ENCODE measurements around the gene PALB2. TPM values are rescaled to one million over a fixed set of nuclear protein-coding genes. Genes with fewer than 3 reads are reported as not detected.

The PALB2 gene
- total and polyA plus RNA-seq, 2 of the 13 experiments (the other 11 are each of a cell fraction or from before 2014, with no cell fraction given): 12.1 to 40.9 TPM

- Histone ChIP-seq H3K4me2 (ENCODE audit: low read depth, low read length) (no peak overlapping the region), H3K27me3 (ENCODE audit: control insufficient read depth in 1 of 2, insufficient read depth in 2 of 2, low read length in 2 of 2) (no peaks in the 10 kb centered on the region), H3K36me3 (replicated peaks in 1 of 2; ENCODE audit: control insufficient read depth in 1 of 2, insufficient read depth in 2 of 2, low read length in 2 of 2) (peaks cover 49 to 73% of the 10 kb centered on the region in 2 experiments), H3K27ac (ENCODE audit: extremely low read length, insufficient read depth, low read length) (no peak overlapping the region), H3K9me3 (ENCODE audit: low read length) (no peaks in the 10 kb centered on the region), H4K20me1 (ENCODE audit: insufficient read depth, low read length) (no peaks in the 10 kb centered on the region; the same call in 1 of the 2 replicates), H3K79me2 (ENCODE audit: insufficient read depth, low read length) (no peaks in the 10 kb centered on the region), H3K4me3 (replicated peaks in 1 of 3; ENCODE audit: insufficient read depth in 1 of 3, low read depth in 2 of 3, low read length in 3 of 3) (no peak overlapping the region), H3K9ac (ENCODE audit: insufficient read depth, low read depth, low read length) (no peak overlapping the region), H2AFZ (ENCODE audit: low read length) (no peak overlapping the region), H3K4me1 (ENCODE audit: insufficient read depth, low read length) (peaks cover 8% of the 10 kb centered on the region)
- DNase-seq (ENCODE audit: low spot score): no peak
- POLR2A ChIA-PET: no interaction called here
- BruUV-seq (replicated peaks): TSS peak; percentile 38
- no peak for FAIRE-seq
- CTCF ChIA-PET (ENCODE audit: low intra/inter-chr PET ratio, low total read pairs): no interaction called here
- 98% methylated on average over 36 of the region's 36 CpGs for WGBS (ENCODE audit: low lambda C conversion rate)
- ATAC-seq: no peak
- in situ Hi-C loops (cut with HindIII; ENCODE audit: extremely low pct_ligation_motif_present, low pct_unique_long_range_greater_than_20kb) (no loop called here), intact Hi-C loops (cut with micrococcal nuclease; ENCODE audit: unreplicated experiment) (no loop called here)
- no peak for TF ChIP-seq REXO4 (CRISPR knock-in tag; IDR thresholded peaks at IDR 0.05; ENCODE audit: borderline replicate concordance)
- TF ChIP-seq MTA1 (CRISPR knock-in tag; IDR thresholded peaks at IDR 0.05; ENCODE audit: borderline replicate concordance): 0 out of 2 replicates have a peak, but pooled peaks have one; percentile 30
- TF ChIP-seq, protein P1, sequence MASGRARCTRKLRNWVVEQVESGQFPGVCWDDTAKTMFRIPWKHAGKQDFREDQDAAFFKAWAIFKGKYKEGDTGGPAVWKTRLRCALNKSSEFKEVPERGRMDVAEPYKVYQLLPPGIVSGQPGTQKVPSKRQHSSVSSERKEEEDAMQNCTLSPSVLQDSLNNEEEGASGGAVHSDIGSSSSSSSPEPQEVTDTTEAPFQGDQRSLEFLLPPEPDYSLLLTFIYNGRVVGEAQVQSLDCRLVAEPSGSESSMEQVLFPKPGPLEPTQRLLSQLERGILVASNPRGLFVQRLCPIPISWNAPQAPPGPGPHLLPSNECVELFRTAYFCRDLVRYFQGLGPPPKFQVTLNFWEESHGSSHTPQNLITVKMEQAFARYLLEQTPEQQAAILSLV (CRISPR knock-in tag; IDR thresholded peaks at IDR 0.05; ENCODE audit: borderline replicate concordance): peak; percentile 38; the same call in 1 of the 2 replicates
- no peak for TF ChIP-seq ZNF777 (CRISPR knock-in tag; IDR thresholded peaks at IDR 0.05)
- no peak for TF ChIP-seq TEF (CRISPR knock-in tag; IDR thresholded peaks at IDR 0.05)
- TF ChIP-seq, protein P2, sequence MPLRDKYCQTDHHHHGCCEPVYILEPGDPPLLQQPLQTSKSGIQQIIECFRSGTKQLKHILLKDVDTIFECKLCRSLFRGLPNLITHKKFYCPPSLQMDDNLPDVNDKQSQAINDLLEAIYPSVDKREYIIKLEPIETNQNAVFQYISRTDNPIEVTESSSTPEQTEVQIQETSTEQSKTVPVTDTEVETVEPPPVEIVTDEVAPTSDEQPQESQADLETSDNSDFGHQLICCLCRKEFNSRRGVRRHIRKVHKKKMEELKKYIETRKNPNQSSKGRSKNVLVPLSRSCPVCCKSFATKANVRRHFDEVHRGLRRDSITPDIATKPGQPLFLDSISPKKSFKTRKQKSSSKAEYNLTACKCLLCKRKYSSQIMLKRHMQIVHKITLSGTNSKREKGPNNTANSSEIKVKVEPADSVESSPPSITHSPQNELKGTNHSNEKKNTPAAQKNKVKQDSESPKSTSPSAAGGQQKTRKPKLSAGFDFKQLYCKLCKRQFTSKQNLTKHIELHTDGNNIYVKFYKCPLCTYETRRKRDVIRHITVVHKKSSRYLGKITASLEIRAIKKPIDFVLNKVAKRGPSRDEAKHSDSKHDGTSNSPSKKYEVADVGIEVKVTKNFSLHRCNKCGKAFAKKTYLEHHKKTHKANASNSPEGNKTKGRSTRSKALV (CRISPR knock-in tag; IDR thresholded peaks at IDR 0.05): no peak
- TF ChIP-seq AGO1 (IDR thresholded peaks at IDR 0.05; ENCODE audit: low read depth, low read length, poor library complexity, severe bottlenecking): peak; percentile 21
- no peak for TF ChIP-seq ZBTB3 (CRISPR knock-in tag; IDR thresholded peaks at IDR 0.05; ENCODE audit: borderline replicate concordance, low read depth)
- TF ChIP-seq NONO (IDR thresholded peaks at IDR 0.05): no peak
- TF ChIP-seq NONO (CRISPR knock-in tag; conservative IDR thresholded peaks at IDR 0.05): 0 out of 2 replicates have a peak, but pooled peaks have one; percentile 36
- TF ChIP-seq NFE2L1 (CRISPR knock-in tag; IDR thresholded peaks at IDR 0.05; ENCODE audit: borderline replicate concordance): no peak
- 0 out of 2 replicates have a peak, but pooled peaks have one; percentile 18 for TF ChIP-seq ZBTB4 (CRISPR knock-in tag; IDR thresholded peaks at IDR 0.05; ENCODE audit: borderline replicate concordance)
- TF ChIP-seq ZBTB38 (CRISPR knock-in tag; IDR thresholded peaks at IDR 0.05): peak; percentile 44; the same call in 1 of the 2 replicates
- no peak for TF ChIP-seq CBX5 (CRISPR knock-in tag; IDR thresholded peaks at IDR 0.05; ENCODE audit: borderline replicate concordance)
- peak; percentile 62 for TF ChIP-seq RBFOX2 (IDR thresholded peaks at IDR 0.05; ENCODE audit: low read depth, low read length)
Observed at GRCh38 chr16:23689442-23690187, 48.5 kb upstream of the PALB2 start.

Measured in HepG2 (cell line).